Natural killer cell (primary cell): Measurements from ENCODE around the gene CSPG5. TPM values are rescaled to one million over a fixed set of nuclear protein-coding genes. Genes with fewer than 3 reads are reported as not detected.

Experiments
- ATAC-seq, 3 donors: fragments of 150-1000 bp in 2 of 3; fragments of 200-7000 bp in 1 of 3; cut with Tn5 transposase; 1 replicate in 1 of 3; 2 replicates in 2 of 3; pipeline ENCODE4 v1.10.0; 2021; ENCODE audit warnings: mild to moderate bottlenecking in 2 of 3, moderate library complexity in 2 of 3
- DNase-seq, 2 donors: peaks; one replicate each; pipeline versions ENCODE4 v3.0.0 to v3.0.0-alpha.2; 2013 to 2021; ENCODE audit warnings: mixed read lengths in 1 of 2
- H3K27ac ChIP-seq: one replicate; pipeline ENCODE4 v1.5.1; 2013; ENCODE audit warnings: mild to moderate bottlenecking, low read length
- H3K27me3 ChIP-seq: one replicate; pipeline ENCODE4 v1.6.1; 2013; ENCODE audit warnings: low read length; ENCODE audit not compliant: control insufficient read depth, insufficient read depth
- H3K36me3 ChIP-seq: one replicate; pipeline ENCODE4 v1.6.1; 2013; ENCODE audit warnings: low read length; ENCODE audit not compliant: control insufficient read depth, insufficient read depth
- H3K4me1 ChIP-seq: one replicate; pipeline ENCODE4 v1.6.1; 2013; ENCODE audit warnings: low read length; ENCODE audit not compliant: control insufficient read depth, insufficient read depth
- H3K4me3 ChIP-seq: one replicate; pipeline ENCODE4 v1.5.1; 2013; ENCODE audit warnings: low read length
- H3K9me3 ChIP-seq: one replicate; pipeline ENCODE4 v1.6.1; 2013; ENCODE audit warnings: low read length; ENCODE audit not compliant: control insufficient read depth, insufficient read depth
- H3K27ac Mint-ChIP-seq, 2 donors: one replicate each; pipeline ENCODE4 v1.8.0; 2022; ENCODE audit warnings: mild to moderate bottlenecking in 2 of 2, mixed read lengths in 2 of 2, moderate library complexity in 1 of 2
- H3K27me3 Mint-ChIP-seq, 2 donors: one replicate each; pipeline ENCODE4 v1.8.0; 2022; ENCODE audit warnings: low read depth in 2 of 2, mixed read lengths in 2 of 2
- H3K36me3 Mint-ChIP-seq: one replicate; pipeline ENCODE4 v1.8.0; 2022; ENCODE audit warnings: mixed read lengths
- H3K4me1 Mint-ChIP-seq, 2 donors: one replicate each; pipeline ENCODE4 v1.8.0; 2022; ENCODE audit warnings: mixed read lengths in 2 of 2
- H3K4me3 Mint-ChIP-seq: one replicate; pipeline ENCODE4 v1.8.0; 2022; ENCODE audit warnings: mild to moderate bottlenecking, moderate library complexity, mixed read lengths
- H3K9me3 Mint-ChIP-seq, 2 donors: one replicate each; pipeline ENCODE4 v1.8.0; 2022; ENCODE audit warnings: mixed read lengths in 2 of 2
- CTCF ChIP-seq: fragments of 200-600 bp; IDR thresholded peaks from one replicate; pipeline ENCODE4 v1.8.0; 2022; ENCODE audit warnings: antibody characterized with exemption
- WGBS: methylation state at CpG from one replicate; pipeline ENCODE4 v1.1.7; 2013; ENCODE audit warnings: missing lambda C conversion rate; ENCODE audit not compliant: insufficient coverage; 5-methylcytosine and 5-hydroxymethylcytosine counted together
- intact Hi-C: fragments of 100-400 bp; cut with micrococcal nuclease; formaldehyde crosslinking; loops from one replicate; pipeline ENCODE4 v1.14.2; 2022
- total RNA-seq, 4 donors: library from RNA; stranded (reverse); fragments of 120-200 nt in 1 of 4; gene quantifications; one replicate each; pipeline versions ENCODE4 v1.2.3 to v1.2.4, GENCODE V29; 2013 to 2022

Gene CSPG5
- total RNA-seq, 3 donors from 2014 or later (not counting 1 experiment from before 2014, with no cell fraction given): 0.07 to 0.63 (median 0.23) TPM

- no peak for TF ChIP-seq CTCF
- H3K27me3 Mint-ChIP-seq: no peaks in the 10 kb centered on the region
- ATAC-seq (no peak), DNase-seq (no peak)
- H3K9me3 Mint-ChIP-seq: no peaks in the 10 kb centered on the region
- Histone ChIP-seq H3K4me1 (no peaks in the 10 kb centered on the region), H3K4me3 (no peak overlapping the region), H3K27ac (no peak overlapping the region), H3K27me3 (no peaks in the 10 kb centered on the region), H3K36me3 (peaks cover 57% of the 10 kb centered on the region), H3K9me3 (no peaks in the 10 kb centered on the region)
- H3K27ac Mint-ChIP-seq: peak overlapping the region in 1 of 2 donors; percentile 54
- intact Hi-C loops: no loop called here
- H3K4me3 Mint-ChIP-seq: no peak overlapping the region
- peaks cover 26% of the 10 kb centered on the region for H3K36me3 Mint-ChIP-seq
- 92% methylated on average over 2 of the region's 5 CpGs for WGBS
- no peaks in the 10 kb centered on the region for H3K4me1 Mint-ChIP-seq
Observed at GRCh38 chr3:47617086-47618010, 38.7 kb upstream of the CSPG5 start.

GRCh38 chr3:47614788-47615187, 36.1 kb upstream of the CSPG5 start:
- intact Hi-C loops: no loop called here
- no peaks in the 10 kb centered on the region for H3K4me1 ChIP-seq
- Mint-ChIP-seq H3K27ac (no peak overlapping the region), H3K9me3 (no peaks in the 10 kb centered on the region), H3K4me1 (no peaks in the 10 kb centered on the region), H3K36me3 (peaks cover 26% of the 10 kb centered on the region), H3K27me3 (no peaks in the 10 kb centered on the region), H3K4me3 (no peak overlapping the region)
- no peak for ATAC-seq
- no peak for TF ChIP-seq CTCF
- no peaks in the 10 kb centered on the region for H3K9me3 ChIP-seq
- H3K36me3 ChIP-seq: peaks cover 53% of the 10 kb centered on the region
- DNase-seq: no peak
- WGBS: 100% methylated on average over 2 of the region's 2 CpGs
- no peaks in the 10 kb centered on the region for H3K27me3 ChIP-seq
- H3K27ac ChIP-seq: no peak overlapping the region
- H3K4me3 ChIP-seq: no peak overlapping the region

- intact Hi-C loops: no loop called here
- Mint-ChIP-seq H3K27me3 (no peaks in the 10 kb centered on the region), H3K4me1 (no peaks in the 10 kb centered on the region), H3K9me3 (no peaks in the 10 kb centered on the region), H3K4me3 (no peak overlapping the region), H3K36me3 (peaks cover 16% of the 10 kb centered on the region), H3K27ac (no peak overlapping the region)
- Histone ChIP-seq H3K36me3 (peaks cover 51% of the 10 kb centered on the region), H3K4me1 (no peaks in the 10 kb centered on the region), H3K4me3 (no peak overlapping the region), H3K9me3 (no peaks in the 10 kb centered on the region), H3K27ac (no peak overlapping the region), H3K27me3 (no peaks in the 10 kb centered on the region)
- TF ChIP-seq CTCF: no peak
- DNase-seq (no peak), ATAC-seq (no peak)
- WGBS: 97% methylated on average over 3 of the region's 4 CpGs
Observed at GRCh38 chr3:47613722-47614121, 35.1 kb upstream of the CSPG5 start.
